Stimulated activated CD8-positive, alpha-beta memory T cell treated with anti-CD3 and anti-CD28 coated beads, Interleukin-7, amount 100 ng/mL, for 48 hours (primary cell): ENCODE measurements around the gene ALOX5AP.

Experiments used
- DNase-seq, 2 donors: peaks; one replicate each; pipeline ENCODE4 v3.0.0-alpha.2; 2020; ENCODE audit warnings: low read depth in 1 of 2; ENCODE audit errors: extremely low read depth in 1 of 2

The ALOX5AP gene

DNA sequence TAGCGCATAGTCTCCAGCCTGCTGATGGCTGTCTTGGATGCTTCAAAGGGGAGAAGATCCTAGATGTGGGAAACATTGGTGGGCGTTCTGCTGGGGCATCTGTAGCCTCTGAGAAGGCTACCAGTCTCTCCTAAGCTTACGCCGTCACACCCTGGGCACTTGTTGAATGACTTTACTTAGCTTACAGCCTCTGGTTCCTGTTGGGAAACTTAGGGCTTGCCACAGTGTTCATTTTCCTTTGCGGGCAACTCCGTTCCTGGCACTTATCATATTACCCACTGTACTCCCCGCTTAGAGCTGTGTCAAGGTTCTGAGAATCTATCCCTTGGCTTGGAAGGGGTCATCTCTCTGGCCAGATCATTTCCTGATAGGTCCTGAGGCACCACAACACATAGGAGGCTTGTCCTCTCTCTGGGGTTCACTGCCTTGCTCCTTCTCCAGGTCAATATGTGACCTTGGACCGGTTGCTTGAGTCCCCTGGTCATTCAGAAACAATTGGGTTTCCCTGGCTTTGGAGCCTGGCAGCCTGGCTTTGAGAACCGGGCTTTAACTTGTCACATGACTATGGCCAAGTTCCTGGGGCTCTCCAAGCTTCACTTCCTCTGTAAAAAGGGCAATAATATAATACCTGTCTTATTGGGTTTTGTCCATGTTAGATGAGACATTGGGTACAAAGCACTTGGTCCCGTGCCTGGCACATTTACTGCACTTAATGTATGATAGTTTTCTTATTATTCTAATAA is 20.5 kb upstream of the ALOX5AP start:
- DNase-seq = no peak

DNA sequence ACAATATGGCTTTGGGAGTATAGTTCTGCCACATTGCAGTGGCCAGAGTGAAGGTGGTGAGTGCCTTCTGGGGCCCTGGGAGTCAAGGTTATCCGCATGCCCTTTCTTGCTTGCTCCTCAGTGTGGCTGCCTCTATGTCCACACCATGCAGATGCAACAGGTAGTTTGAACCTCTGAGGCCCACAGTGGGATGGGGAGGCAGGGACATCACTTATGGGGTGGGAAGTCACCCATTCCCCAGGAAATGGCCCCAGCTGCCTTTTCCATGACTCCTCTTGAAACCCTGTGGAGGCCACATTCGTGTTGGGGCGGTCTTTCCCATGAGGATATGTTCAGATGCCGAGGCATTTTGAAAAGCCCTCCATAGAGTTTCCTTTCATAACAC is 20.0 kb upstream of the ALOX5AP start:
- no peak for DNase-seq

DNA sequence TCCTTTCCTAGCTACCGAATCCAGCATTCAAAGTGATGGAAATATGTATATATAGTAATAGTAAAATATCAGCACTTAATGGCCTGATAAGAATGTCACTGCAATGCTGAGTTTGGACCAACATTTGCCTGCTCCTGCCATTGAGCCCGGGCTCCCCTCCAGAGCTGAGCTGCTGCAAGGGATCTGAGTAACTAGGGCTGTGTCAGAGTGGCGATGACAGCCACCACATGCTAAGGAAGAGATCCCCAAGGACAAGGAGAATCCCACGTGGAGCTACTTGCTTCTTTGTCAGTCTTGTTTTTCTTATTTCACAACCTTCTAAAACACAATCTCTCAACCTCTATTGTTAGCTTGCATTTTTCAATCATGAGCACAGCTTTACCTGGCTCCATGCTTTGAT is 19.5 kb upstream of the ALOX5AP start:
- DNase-seq = no peak

GRCh38 chr13:30718661-30719524 is 16.4 kb upstream of the ALOX5AP start:
- no peak for DNase-seq

DNA sequence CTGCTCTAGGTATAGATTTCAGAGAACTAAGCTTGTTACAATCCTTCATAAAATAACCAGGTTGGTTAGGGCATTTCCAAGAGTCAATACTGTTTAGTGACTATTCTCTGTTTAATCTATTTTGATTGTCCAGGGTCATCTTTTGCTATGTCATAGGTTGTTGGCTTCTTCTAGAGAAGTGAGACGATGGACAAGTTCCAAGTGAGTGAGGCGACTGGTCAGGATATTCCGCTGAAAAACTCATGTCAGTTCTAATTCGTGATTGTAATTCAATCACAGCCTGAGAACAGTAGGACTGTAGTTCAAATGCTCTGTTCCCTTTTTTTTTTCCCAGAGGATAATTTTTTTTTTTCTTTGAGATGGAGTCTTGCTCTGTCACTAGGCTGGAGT is 15.8 kb upstream of the ALOX5AP start:
- DNase-seq = no peak

GRCh38 chr13:30720172-30720869 is 15.0 kb upstream of the ALOX5AP start:
- DNase-seq = no peak

GRCh38 chr13:30721936-30722335 is 13.4 kb upstream of the ALOX5AP start:
- no peak for DNase-seq

DNA sequence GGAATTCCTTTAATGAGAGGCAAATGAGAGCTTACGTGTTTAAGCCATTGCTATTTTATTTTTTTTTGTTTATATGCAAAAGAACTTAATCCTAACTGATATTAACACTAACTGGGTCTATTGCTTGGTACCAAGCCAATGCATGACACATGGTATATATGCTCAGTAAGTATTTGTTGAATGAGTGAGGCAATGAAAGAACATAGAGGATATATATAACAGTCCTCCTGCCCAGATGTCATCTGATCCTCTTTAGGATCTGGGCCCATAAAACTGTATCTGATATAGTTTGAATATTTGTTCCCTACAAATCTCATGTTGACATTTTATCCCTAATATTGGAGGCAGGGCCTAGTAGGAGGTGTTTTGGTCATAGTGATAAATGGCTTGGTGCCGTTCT is 13.0 kb upstream of the ALOX5AP start:
- DNase-seq = no peak

- DNase-seq = no peak
Measured at GRCh38 chr13:30724778-30725177, 10.6 kb upstream of the ALOX5AP start.

DNA sequence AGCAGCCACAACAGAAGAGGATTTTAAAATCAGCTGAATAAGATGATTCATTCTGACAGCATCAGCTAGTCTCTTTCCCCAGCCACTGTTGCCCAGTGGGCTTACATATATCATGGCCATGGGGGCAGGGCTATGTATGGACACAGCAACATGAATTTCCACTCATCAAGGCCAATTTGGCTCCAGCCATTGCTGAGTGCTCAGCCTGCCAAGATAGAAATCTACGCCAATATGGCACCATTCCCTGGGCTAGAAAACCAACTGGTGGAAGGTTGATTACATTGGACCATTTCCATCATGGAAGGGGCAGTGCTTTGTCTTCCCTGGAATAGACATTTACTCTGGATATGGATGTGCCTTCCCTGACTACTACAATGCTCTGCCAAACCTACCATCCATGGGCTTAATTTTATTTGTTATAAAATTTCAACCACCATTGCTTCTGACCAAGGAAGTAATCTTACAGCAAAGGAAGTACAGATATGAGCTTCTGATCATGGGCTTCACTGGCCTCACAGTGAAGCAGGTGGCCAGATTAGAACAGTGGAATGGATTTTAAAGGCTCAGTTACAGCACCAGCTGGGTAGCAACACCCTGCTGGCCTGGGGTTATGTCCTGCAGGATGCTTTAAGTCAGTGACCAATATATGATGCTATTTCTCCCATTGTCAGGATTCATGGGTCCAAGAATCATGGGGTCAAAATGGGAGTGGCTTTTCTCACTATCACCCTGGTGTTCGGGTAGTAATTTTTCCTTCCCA is 9.8 kb upstream of the ALOX5AP start:
- DNase-seq = no peak

GRCh38 chr13:30726192-30726591 is 9.2 kb upstream of the ALOX5AP start:
- DNase-seq = no peak

- no peak for DNase-seq
Measured at GRCh38 chr13:30727491-30728355, 7.6 kb upstream of the ALOX5AP start.

GRCh38 chr13:30729801-30730200 is 5.5 kb upstream of the ALOX5AP start:
- DNase-seq = no peak

DNA sequence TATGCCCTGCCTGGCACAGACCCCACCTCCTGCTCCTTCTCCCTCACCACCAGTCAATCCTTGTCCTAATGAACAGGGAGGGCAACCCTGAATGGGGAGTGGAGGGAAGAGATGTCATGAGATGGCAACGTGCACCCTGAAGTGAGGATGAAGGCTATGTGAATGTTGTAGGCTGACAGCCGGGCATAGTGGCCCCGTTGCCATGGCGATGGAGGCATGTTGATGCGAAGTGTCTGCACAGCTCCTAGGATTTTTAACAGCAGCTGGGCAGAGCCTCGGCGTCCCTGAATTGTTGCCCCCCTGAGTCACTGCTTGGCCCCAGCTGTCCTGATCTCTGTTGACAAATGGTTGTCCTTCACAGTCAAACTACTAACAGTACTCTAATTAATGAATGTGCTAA is 4.8 kb upstream of the ALOX5AP start:
- DNase-seq = no peak

DNA sequence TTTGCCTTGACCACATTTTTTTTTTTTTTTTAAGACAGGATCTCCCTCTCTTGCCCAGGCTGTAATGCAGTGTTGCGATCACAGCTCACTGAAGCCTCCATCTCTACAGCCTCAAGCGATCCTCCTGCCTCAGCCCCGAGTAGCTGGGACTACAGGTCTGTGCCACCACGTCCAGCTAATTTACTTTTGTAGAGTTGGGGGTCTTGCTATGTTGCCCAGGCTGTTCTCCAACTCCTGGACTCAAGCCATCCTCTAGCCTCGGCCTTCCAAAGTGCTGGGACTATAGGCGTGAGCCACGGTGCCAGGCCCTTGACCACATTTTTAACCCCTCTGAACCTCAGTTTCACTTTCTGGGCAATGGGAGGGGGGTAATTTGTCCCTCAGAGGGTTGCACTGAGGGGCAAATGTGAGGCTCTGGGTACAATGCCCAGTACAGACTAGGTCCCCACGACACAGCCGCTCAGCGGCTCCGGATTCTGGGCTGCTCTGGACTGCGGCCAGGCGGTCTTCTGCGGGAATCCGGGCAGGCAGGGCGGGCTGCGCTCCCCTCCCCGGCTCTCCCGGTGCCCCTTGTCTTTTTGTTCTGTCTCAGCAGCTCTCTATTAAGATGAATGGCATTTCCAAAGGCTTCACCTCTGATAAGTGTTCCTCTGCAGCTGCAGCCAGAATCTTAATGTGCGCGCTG is 3.8 kb upstream of the ALOX5AP start:
- no peak for DNase-seq

GRCh38 chr13:30732046-30732390 is 3.3 kb upstream of the ALOX5AP start:
- no peak for DNase-seq

GRCh38 chr13:30734439-30734838 is 904 bp upstream of the ALOX5AP start:
- DNase-seq = no peak

GRCh38 chr13:30735872-30736175 is 481 bp downstream of the ALOX5AP start:
- no peak for DNase-seq

DNA sequence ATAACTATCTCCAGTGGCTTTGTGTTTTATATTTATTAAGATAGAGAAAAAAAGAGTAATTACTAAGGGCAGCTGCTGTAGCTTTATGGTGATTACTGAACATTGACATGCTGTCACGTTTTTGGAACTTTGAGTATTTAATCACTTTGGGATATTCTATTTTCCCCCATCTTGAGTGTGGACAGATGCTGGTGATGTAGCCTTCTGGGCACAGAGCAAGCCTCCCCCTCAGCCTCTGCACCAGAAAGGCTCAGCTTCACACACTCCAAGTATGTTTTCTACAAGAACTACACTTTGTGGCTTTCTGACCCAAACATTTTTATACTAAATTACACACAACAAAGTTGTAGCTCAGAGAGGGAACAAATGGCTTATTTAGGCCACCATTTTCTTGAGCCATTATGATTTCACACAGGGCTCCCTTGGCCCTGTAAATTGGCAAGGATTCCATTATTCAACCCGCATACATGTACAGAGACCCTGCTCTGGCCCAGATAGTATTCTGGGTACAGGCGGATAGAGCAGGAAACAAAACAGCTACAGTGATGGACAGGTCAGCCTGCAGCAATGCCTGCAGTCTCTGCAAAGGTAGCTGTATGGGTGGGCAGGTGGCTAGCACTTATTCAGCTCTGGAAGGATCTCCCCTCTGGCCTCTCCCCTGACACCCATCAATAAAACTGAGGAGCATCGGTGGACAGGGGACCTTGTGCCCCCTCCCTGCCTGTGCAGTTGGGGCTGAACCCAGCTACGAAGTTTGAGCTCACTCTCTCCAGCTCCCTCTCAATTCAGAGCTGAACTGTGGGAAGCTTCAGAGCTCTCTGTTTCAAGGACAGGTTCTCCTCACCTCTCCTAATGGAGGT is 1.3 kb downstream of the ALOX5AP start:
- no peak for DNase-seq
